GM19463 (cell line): ENCODE measurements around the gene TNK1.

Experiments used
- ATAC-seq: cut with Tn5 transposase; IDR thresholded peaks from one replicate; pipeline ENCODE4 v1.9.1; 2021; ENCODE audit warnings: mild to moderate bottlenecking, moderate library complexity; ENCODE audit not compliant: unreplicated experiment

TNK1 gene

DNA sequence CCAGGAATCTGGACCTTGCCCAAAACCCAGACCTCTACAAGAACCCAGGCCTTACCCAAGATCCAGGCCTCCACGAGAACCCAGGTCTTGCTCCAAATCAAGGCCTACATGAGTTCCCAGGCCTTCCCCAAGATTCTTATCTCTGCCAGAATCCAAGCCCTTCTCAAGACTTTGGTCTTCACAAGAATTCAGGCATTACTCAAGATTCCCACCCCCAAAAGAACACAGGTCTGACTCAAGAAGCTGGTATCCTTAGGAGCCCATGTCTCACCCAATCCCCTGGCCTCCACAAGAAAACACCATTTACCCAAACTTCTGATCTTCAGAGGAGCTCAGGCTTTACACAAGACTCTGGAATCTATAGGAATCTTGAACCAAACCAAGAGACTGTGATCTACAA, 50.3 kb downstream of the TNK1 start:
- no peak for ATAC-seq

GRCh38 chr17:7432296-7432695, 51.4 kb downstream of the TNK1 start:
- ATAC-seq = no peak

DNA sequence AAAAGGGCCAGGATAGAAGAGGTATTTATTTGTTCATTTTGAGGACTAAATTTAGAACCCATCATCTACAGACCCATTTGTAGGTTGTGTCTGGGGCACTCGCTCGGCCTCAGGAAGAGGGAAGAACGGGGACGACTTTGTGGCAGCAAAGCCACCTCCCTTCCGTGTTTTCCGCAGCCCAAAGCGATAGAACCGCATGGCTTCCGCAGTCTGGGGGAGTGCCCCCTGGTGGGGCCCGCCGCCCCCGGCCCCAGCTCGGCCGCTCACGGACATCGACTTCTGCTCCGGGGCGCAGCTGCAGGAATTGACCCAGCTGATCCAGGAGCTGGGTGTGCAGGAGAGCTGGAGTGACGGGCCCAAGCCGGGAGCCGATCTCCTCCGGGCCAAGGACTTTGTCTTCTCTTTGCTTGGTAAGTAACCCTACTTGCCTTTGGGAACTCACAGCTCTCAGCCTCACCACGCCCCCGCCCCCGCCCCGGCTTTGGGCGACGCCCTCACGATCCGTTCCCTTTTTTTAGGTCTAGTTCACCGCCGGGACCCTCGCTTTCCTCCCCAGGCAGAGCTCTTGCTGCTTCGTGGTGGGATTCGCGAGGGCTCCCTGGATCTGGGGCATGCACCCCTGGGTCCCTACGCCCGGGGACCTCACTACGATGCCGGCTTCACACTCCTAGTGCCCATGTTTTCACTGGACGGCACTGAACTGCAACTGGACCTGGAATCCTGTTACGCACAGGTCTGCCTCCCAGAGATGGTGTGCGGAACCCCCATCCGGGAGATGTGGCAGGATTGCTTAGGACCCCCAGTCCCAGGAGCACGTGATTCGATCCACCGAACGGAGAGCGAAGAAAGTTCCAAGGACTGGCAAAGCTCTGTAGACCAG, 55.0 kb downstream of the TNK1 start:
- no peak for ATAC-seq

DNA sequence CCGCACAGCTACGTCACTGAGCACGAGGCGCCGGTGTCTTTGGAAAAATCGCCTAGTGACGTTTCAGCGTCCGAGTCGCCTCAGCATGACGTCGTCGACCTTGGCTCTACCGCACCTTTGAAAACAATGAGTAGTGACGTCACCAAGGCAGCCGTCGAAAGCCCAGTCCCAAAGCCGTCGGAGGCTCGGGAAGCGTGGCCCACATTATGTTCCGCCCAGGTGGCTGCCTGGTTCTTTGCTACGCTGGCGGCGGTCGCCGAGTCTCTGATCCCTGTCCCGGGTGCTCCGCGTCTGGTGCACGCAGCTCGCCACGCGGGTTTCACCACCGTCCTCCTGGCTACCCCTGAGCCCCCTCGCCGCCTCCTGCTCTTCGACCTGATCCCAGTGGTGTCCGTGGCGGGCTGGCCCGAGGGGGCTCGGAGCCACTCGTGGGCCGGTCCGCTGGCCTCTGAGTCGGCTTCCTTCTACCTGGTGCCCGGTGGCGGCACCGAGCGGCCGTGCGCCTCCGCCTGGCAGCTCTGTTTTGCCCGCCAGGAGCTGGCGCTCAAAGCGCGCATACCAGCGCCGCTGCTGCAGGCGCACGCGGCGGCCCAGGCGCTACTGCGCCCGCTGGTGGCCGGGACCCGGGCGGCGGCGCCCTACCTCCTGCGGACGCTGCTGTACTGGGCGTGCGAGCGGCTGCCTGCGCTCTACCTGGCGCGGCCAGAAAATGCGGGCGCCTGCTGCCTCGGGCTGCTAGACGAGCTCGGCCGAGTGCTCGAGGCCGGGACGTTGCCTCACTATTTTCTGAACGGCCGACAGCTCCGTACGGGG, 55.9 kb downstream of the TNK1 start:
- no peak for ATAC-seq

GRCh38 chr17:7437369-7437863, 56.5 kb downstream of the TNK1 start:
- no peak for ATAC-seq

GRCh38 chr17:7437950-7438614, 57.2 kb downstream of the TNK1 start:
- no peak for ATAC-seq

DNA sequence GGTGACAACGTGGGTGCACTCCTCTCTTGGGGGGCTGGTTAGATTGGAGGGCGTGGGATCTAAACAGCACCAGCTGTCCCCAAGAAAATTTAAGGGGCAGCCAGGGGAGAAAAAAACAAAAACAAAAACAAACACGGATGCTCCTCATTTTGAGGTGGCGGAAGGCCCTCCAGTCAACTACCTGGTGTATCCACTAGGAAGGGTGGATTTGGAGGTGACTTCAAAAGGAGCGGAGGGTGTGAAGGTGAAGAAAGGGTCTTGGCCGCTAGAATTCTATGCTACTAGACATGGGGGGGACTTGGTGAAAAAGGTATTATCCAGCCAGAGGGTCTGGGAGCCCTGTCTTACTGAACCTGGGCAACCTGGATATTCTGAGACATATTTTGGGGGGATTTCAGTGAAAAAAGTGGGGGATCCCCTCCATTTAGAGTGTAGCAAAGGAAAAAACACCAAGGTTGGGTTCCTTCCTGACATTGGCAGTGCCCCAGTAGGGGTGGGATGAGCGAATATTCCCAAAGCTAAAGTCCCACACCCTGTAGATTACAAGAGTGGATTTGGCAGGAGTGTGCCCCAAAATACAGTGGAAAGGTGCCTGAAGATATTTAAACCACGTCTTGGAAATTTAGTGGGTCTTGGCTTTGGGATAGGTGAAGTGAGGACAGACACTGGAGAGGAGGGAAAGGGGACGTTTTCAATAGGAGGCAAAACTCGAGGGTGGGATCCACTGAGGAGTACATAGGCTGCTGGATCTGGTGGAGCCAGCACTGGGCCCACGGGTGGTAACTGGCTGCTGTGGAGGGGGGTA, 58.0 kb downstream of the TNK1 start:
- no peak for ATAC-seq
